ENCODE results near the gene SIRT1. TPM values are rescaled to one million over a fixed set of nuclear protein-coding genes. Genes with fewer than 3 reads are reported as not detected.
"Not testable (repeated sequence)": the region's sequence is repeated elsewhere in the genome, so short reads cannot be mapped to it uniquely, and the experiment has no call there.

The SIRT1 gene
- total and polyA plus RNA-seq, 3 donors from 2014 or later: 50.1 to 55.5 (median 50.9) TPM

DNA sequence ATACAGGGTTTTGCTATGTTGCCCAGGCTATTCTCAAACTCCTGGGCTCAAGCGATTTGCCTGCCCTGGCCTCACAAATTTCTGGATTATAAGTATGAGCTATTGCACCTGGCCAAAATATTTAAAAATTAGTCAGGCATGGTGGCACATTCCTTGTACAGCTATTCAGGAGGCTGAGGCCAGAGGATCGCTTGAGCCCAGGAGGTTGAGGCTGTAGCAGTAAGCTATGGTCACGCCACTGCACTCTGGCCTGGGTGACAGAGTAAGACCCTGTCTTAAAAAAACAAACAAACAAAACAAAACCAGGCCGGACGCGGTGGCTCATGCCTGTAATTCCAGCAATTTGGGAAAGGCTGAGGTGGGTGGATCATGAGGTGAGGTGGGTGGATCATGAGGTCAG, 14.5 kb upstream of the SIRT1 start:
- H3K4me3 ChIP-seq: no peak overlapping the region
- H3K27ac ChIP-seq: no peak overlapping the region
- intact Hi-C loops (cut with DNase I; ENCODE audit: low total_unique reads): no loop called here
- H3K4me1 ChIP-seq: no peaks in the 10 kb centered on the region
- TF ChIP-seq CTCF (IDR thresholded peaks at IDR 0.05) (no peak), POLR2A (IDR thresholded peaks at IDR 0.05) (no peak)
- no peaks in the 10 kb centered on the region for H3K36me3 ChIP-seq (ENCODE audit: low read depth, missing control alignments)
- WGBS, 2 donors: 92% methylated on average over 6 of the region's 6 CpGs
- no peaks in the 10 kb centered on the region for H3K27me3 ChIP-seq
- DNase-seq: no peak
- H3K9me3 ChIP-seq: no peaks in the 10 kb centered on the region

DNA sequence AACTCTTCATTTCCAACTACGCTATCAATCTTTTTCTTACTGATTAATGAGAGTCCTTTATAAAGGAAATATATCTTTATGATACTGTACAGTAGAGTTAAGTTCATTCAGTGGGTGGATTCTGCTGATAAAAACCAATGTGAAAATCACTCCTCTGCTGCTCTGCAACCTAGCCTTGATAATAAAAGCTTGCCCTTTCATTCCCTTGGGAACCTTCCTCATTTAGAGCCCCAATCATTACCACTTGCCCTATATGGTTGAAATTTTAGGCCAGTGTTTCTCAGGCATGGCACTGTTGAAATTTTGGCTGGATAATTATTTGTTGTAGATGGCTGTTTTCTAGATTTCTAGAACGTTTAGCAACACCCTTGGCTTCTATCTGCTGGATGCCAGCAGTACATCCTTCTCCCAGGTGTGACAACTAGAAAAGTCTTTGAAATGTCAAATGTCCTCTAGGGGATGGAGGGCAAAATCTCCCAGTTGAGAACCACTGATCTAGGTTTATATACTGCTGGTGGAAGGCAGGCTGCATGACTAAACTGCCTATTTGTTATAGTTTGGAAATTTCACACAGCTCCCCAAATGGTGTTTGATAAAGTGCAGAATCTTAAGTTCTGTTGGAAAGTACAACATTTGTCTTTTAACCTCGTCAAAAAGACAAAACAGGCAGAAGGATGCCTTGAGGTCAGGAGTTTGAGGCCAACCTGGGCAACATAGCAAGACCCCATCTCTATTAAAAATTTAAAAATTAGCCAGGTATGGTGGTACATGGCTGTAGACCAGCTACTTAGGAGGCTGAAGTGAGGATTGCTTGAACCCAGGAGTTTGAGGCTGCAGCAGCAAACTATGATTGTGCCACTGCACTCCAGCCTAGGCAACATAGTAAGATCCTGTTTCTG, 8.9 kb upstream of the SIRT1 start:
- Histone ChIP-seq H3K36me3 (ENCODE audit: low read depth, missing control alignments) (no peaks in the 10 kb centered on the region), H3K27ac (no peak overlapping the region), H3K27me3 (no peaks in the 10 kb centered on the region), H3K4me3 (no peak overlapping the region), H3K9me3 (no peaks in the 10 kb centered on the region), H3K4me1 (peaks cover 7% of the 10 kb centered on the region)
- intact Hi-C loops (cut with DNase I; ENCODE audit: low total_unique reads): no loop called here
- no peak for TF ChIP-seq CTCF (IDR thresholded peaks at IDR 0.05)
- no peak for TF ChIP-seq POLR2A (IDR thresholded peaks at IDR 0.05)
- no peak for DNase-seq
- whole genome bisulfite sequencing, 2 donors: 52 to 57% methylated on average over 3 of the region's 3 CpGs

DNA sequence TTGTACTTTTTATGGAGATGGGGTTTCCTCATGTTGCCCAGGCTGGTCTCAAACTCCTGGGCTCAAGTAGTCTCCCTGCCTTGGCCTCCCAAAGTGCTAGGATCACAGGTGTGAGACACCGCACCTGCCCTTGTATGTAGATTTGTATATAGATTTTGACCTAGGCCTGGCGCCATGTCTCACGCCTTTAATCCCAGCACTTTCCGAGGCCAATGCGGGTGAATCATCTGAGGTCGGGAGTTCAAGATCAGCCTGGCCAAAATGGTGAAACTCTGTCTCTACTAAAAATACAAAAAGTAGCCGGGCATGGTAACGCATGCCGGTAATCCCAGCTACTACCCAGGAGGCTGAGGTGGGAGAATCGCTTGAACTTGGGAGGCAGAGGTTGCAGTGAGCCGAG, 7.0 kb upstream of the SIRT1 start:
- H3K4me1 ChIP-seq; H3K4me3 ChIP-seq; intact Hi-C loops (cut with DNase I; ENCODE audit: low total_unique reads); H3K36me3 ChIP-seq (ENCODE audit: low read depth, missing control alignments); H3K27ac ChIP-seq; H3K27me3 ChIP-seq; H3K9me3 ChIP-seq; DNase-seq: not testable (repeated sequence)
- WGBS, 2 donors: 94 to 100% methylated on average over 6 to 11 of the region's 11 CpGs

GRCh38 chr10:67878133-67878532, 6.3 kb upstream of the SIRT1 start:
- no peak for TF ChIP-seq CTCF (IDR thresholded peaks at IDR 0.05)
- TF ChIP-seq POLR2A (IDR thresholded peaks at IDR 0.05): no peak
- Histone ChIP-seq H3K4me3 (no peak overlapping the region), H3K27me3 (no peaks in the 10 kb centered on the region), H3K4me1 (peaks cover 7% of the 10 kb centered on the region), H3K36me3 (ENCODE audit: low read depth, missing control alignments) (no peaks in the 10 kb centered on the region), H3K9me3 (no peaks in the 10 kb centered on the region), H3K27ac (no peak overlapping the region)
- whole genome bisulfite sequencing, 2 donors: 86 to 89% methylated on average over 7 of the region's 7 CpGs
- DNase-seq: no peak
- intact Hi-C loops (cut with DNase I; ENCODE audit: low total_unique reads): no loop called here

DNA sequence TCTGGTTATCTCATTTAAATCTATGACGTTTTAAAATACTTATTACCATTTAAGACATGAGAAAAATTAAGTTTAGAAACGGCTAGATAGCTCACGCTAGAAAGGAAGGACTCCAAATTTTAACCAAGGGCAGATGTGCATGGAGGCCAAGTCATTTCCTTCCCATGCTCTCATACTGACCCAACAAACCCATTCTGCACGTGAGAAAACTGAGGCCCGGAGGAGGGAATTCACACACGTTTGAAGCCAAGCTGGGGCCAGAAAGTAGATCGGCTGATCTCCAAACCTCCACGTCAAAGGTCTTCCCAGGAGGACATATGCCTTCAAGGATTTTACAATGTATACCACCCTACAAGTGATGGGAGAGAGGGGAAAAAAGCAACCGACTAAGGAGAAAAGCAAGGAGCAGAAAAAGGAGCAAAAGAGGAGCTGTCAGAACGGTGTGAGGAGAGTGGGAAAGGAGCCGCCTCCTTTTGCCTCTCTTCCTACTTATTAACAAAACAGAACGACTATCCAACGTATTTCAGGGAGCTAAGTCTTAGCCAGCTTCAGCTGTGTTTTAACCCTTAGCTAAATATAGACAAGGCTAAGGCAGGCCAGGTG, 645 bp upstream of the SIRT1 start:
- peak overlapping the region; percentile 88 to 99 for H3K27ac ChIP-seq
- H3K4me1 ChIP-seq: peaks cover 12% of the 10 kb centered on the region
- no peak for DNase-seq
- peak overlapping the region; percentile 71 to 93 for H3K4me3 ChIP-seq
- no peaks in the 10 kb centered on the region for H3K9me3 ChIP-seq
- no peaks in the 10 kb centered on the region for H3K27me3 ChIP-seq
- WGBS, 2 donors: 11 to 12% methylated on average over 13 of the region's 13 CpGs
- intact Hi-C loops (cut with DNase I; ENCODE audit: low total_unique reads): no loop called here
- H3K36me3 ChIP-seq (ENCODE audit: low read depth, missing control alignments): no peaks in the 10 kb centered on the region
- no peak for TF ChIP-seq CTCF (IDR thresholded peaks at IDR 0.05)
- no peak for TF ChIP-seq POLR2A (IDR thresholded peaks at IDR 0.05)

All from testis (tissue), 3 donors.